Measurements from ENCODE around the gene PARP8. TPM values are rescaled to one million over a fixed set of nuclear protein-coding genes. Genes with fewer than 3 reads are reported as not detected.

The PARP8 gene
- total RNA-seq, 2 experiments from 2014 or later, result 42.9 to 48.3 TPM

GRCh38 chr5:50832657-50833284 lies 166.3 kb downstream of the PARP8 start:
- no peaks in the 10 kb centered on the region for H3K9me3 Mint-ChIP-seq
- no peak overlapping the region for H3K27ac Mint-ChIP-seq
- CTCF ChIA-PET, result no interaction called here
- no peak overlapping the region for H3K4me3 Mint-ChIP-seq
- no peak for ATAC-seq
- intact Hi-C loops (cut with micrococcal nuclease), result no loop called here
- peaks cover 16% of the 10 kb centered on the region for H3K36me3 Mint-ChIP-seq (ENCODE audit: low read depth)
- H3K4me1 Mint-ChIP-seq (ENCODE audit: low read depth), result no peaks in the 10 kb centered on the region
- POLR2A ChIA-PET, result no interaction called here
- H3K27me3 Mint-ChIP-seq, result no peaks in the 10 kb centered on the region
- TF ChIP-seq CTCF (IDR thresholded peaks at IDR 0.05), result no peak
- DNase-seq, result no peak

GRCh38 chr5:50836356-50836755 lies 169.9 kb downstream of the PARP8 start:
- Mint-ChIP-seq H3K4me3 (no peak overlapping the region), H3K36me3 (ENCODE audit: low read depth) (peaks cover 19% of the 10 kb centered on the region), H3K27me3 (no peaks in the 10 kb centered on the region), H3K27ac (peak overlapping the region; percentile 18), H3K9me3 (no peaks in the 10 kb centered on the region), H3K4me1 (ENCODE audit: low read depth) (no peaks in the 10 kb centered on the region)
- DNase-seq, result no peak
- CTCF ChIA-PET, result no interaction called here
- ATAC-seq, result no peak
- POLR2A ChIA-PET, result no interaction called here
- intact Hi-C loops (cut with micrococcal nuclease), result no loop called here
- TF ChIP-seq CTCF (IDR thresholded peaks at IDR 0.05), result no peak

GRCh38 chr5:50839472-50839871 lies 173.0 kb downstream of the PARP8 start:
- TF ChIP-seq CTCF (IDR thresholded peaks at IDR 0.05), result no peak
- Mint-ChIP-seq H3K27me3 (no peaks in the 10 kb centered on the region), H3K4me1 (ENCODE audit: low read depth) (no peaks in the 10 kb centered on the region), H3K9me3 (no peaks in the 10 kb centered on the region), H3K27ac (no peak overlapping the region), H3K4me3 (no peak overlapping the region), H3K36me3 (ENCODE audit: low read depth) (peaks cover 19% of the 10 kb centered on the region)
- POLR2A ChIA-PET, result no interaction called here
- DNase-seq (no peak), ATAC-seq (no peak)
- intact Hi-C loops (cut with micrococcal nuclease), result no loop called here
- CTCF ChIA-PET, result no interaction called here

GRCh38 chr5:50843091-50843490 lies 176.7 kb downstream of the PARP8 start:
- ATAC-seq (no peak), DNase-seq (no peak)
- Mint-ChIP-seq H3K4me3 (no peak overlapping the region), H3K9me3 (no peaks in the 10 kb centered on the region), H3K27me3 (no peaks in the 10 kb centered on the region), H3K4me1 (ENCODE audit: low read depth) (no peaks in the 10 kb centered on the region), H3K36me3 (ENCODE audit: low read depth) (peaks cover 13% of the 10 kb centered on the region), H3K27ac (no peak overlapping the region)
- TF ChIP-seq CTCF (IDR thresholded peaks at IDR 0.05), result no peak
- ChIA-PET POLR2A (no interaction called here), CTCF (no interaction called here)
- intact Hi-C loops (cut with micrococcal nuclease), result no loop called here

GRCh38 chr5:50846261-50846660 lies 179.8 kb downstream of the PARP8 start:
- ChIA-PET CTCF (no interaction called here), POLR2A (no interaction called here)
- H3K4me1 Mint-ChIP-seq (ENCODE audit: low read depth), result no peaks in the 10 kb centered on the region
- no peaks in the 10 kb centered on the region for H3K27me3 Mint-ChIP-seq
- H3K4me3 Mint-ChIP-seq, result no peak overlapping the region
- H3K9me3 Mint-ChIP-seq, result no peaks in the 10 kb centered on the region
- ATAC-seq (no peak), DNase-seq (no peak)
- no peak for TF ChIP-seq CTCF (IDR thresholded peaks at IDR 0.05)
- intact Hi-C loops (cut with micrococcal nuclease), result no loop called here
- peaks cover 2% of the 10 kb centered on the region for H3K36me3 Mint-ChIP-seq (ENCODE audit: low read depth)
- no peak overlapping the region for H3K27ac Mint-ChIP-seq
